Ramos (cell line): ENCODE data around the gene ANXA2R.
"Not testable (repeated sequence)": the region's sequence is repeated elsewhere in the genome, so short reads cannot be mapped to it uniquely, and the experiment has no call there.

Experiments used
- in situ Hi-C: fragments of 300-500 bp; cut with MboI; formaldehyde crosslinking; loops from one replicate; pipeline ENCODE4 v1.14.3; 2022; ENCODE audit warnings: low sequenced_read_pairs; ENCODE audit not compliant: unreplicated experiment

ANXA2R gene

GRCh38 chr5:43040287-43041098, at the start of gene ANXA2R:
Gene ANXA2R, minus strand, starts transcription at chr5:43040319. Its CDS starts 273 bp downstream, at chr5:43040046.
- in situ Hi-C loops = loop anchor here (10.0 kb wide), 1 partner anchor 136 kb away; no protein-coding TSS in a partner anchor

DNA sequence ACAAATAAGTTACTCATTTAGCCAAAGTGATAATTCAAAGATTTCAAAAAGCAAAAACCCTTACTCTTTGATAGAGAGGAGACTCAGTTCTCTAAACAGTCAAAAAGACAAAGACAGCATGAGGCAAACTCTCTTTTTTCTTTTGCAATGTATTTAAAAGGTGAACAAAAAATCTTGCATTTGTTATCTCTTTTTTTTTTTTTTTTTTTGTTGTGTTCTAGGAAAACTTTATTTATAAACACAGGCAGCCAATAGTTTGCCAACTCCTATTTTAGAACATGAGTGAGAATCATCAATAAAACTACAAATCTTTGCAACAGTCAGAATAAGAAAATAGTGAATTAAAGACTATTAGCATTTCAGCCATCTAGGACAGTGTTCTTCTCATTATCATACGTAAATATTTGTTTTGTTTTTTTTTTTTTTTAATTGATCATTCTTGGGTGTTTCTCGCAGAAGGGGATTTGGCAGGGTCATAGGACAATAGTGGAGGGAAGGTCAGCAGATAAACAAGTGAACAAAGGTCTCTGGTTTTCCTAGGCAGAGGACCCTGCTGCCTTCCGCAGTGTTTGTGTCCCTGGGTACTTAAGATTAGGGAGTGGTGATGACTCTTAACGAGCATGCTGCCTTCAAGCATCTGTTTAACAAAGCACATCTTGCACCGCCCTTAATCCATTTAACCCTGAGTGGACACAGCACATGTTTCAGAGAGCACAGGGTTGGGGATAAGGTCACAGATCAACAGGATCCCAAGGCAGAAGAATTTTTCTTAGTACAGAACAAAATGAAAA, 46.2 kb upstream of the ANXA2R start:
- in situ Hi-C loops = not testable (repeated sequence)

GRCh38 chr5:43085453-43085852, 45.3 kb upstream of the ANXA2R start:
- in situ Hi-C loops = no loop called here

GRCh38 chr5:43084468-43084867, 44.3 kb upstream of the ANXA2R start:
- in situ Hi-C loops = not testable (repeated sequence)

- in situ Hi-C loops = not testable (repeated sequence)
Observed at GRCh38 chr5:43081345-43081744, 41.2 kb upstream of the ANXA2R start.

DNA sequence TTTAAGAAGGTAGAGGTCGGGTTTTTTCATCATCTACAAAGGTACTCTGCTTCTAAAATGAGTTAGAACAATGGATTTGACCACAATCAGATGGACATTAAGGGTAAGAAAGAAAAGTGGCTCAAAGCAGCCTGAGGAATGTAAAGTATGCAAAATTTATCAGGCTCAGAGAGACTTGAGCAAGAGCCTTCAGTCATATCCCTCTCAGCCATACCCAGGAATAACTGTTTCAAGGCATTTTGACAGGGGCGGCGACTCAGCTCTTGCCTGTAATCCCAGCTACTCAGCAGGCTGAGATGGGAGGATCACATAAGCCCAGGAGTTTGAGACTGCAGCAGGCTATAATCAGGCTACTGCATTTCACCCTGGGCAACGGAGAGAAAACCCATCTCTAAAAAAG, 38.8 kb upstream of the ANXA2R start:
- in situ Hi-C loops = no loop called here

GRCh38 chr5:43077446-43078191, 37.5 kb upstream of the ANXA2R start:
- in situ Hi-C loops = not testable (repeated sequence)

DNA sequence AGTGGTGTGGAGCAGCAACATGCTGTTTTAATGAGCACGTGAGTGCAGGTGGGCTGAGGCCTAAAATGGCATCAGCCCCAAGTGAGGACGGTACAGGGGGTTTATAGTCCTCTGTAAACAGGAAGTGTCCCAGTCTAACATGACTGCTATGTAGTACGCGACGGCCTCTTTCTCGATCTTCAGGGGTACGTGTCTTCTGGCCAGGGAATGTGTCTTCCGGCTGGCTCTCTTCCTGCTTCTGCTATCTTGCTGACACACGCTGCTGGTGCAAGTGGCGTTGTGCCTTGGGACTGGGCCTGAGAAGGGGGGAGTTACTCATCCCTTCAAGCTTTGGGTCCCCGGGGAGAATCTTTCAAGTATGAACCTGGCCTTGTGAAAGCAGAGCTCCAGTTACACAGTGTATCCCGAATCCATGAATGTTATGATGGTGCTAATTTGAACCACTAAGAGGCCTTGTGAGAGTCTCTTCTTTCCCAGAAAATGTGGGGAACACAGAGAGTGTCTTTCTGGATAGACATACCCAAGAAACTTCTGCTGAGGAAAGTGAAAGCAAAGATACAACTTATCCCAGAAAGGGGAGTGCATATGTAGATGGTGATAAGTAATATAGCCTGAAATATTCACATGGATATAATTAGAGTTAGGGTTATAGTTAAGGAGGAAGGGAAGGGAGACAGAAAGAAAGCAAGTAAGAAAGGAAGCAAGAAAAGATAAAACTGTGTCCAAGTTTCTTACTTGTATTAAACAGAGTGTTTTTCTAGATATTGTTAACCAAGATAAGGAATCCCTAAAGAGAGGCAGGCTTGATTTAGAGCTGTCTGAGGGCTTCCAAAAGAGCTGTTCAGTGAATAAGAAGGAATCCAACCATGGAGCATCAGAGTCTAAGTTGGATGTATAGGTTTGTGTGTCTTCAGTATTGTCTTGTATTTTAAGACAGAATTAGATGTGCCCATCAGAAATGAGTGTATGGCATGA, 35.5 kb upstream of the ANXA2R start:
- in situ Hi-C loops = no loop called here

DNA sequence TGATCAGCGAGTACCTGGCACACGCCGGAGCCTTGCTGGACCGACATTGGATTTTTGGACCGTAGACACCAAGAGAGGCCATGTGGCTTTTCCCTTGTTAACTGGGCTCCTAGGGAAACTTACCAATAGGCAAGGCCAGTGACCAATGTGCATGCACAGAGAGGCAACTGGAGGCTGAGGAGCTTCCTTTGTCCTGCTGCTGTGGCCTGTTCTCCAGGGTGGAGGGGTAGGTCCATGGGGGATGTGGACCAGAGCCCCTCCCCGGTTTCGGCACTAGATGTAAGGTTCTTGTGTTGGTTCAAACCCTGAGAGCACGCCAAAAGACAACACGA, 34.8 kb upstream of the ANXA2R start:
- in situ Hi-C loops = no loop called here

DNA sequence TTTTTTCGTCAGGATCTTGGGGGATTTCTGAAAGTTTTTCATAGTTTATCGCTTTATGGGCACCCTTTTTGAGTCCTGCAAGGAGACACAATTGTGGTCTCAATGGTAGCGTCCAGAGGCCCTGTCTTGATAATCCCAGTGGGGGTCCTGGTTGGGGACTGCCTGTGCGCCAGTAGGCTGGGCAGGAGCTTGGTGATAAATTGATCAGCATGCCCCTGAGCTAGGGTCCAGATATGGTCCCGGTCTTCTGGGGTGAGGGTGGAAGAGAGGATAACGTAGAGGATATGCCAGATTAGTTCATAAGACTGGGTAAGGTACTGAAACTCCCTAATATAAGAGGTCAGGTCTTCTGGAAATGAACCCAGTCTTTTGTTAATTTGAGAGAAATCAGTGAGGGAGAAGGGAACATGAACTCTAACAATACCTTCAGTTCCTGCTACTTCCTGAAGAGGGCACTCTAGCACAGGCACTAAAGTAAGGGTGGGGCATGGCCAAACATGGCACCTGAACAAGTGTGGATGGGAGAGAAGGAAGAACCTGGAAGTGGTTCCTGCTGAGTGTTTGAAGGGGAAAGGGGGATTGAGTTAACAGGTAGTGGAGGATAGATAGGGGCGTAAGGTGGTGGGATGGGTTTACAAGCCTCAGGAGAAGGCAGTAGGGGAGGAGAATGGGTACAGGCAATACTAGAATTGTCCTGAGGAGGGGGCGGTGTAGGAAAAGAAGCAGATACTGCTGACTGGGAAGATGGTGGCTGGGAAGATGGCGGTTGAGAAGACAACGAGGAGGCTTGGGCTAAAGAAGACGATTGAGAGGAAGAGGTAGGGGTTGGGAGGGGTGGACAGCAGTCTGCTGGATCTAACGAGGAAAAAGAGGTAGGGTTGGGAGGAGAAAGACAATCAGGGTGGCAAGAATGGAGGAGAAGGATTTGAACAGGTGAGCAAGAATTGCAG, 33.8 kb upstream of the ANXA2R start:
- in situ Hi-C loops = no loop called here

DNA sequence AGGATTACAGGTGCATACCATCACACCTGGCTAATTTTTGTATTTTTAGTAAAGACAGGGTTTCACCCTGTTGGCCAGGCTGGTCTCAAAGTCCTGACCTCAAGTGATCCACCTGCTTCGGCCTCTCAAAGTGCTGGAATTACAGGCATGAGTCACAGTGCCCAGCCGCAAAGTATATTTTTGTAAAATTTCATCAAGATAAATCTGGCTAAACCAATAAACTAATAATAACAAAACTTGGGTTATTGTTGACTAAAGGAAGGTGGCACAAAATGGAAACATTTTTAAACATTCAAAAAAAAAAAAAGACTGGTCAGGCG, 29.2 kb upstream of the ANXA2R start:
- in situ Hi-C loops = loop anchor here (5.0 kb wide), 1 partner anchor 62 kb away; no protein-coding TSS in a partner anchor

- in situ Hi-C loops = loop anchor here (5.0 kb wide), 1 partner anchor 61 kb away; no protein-coding TSS in a partner anchor
Observed at GRCh38 chr5:43068037-43068436, 27.9 kb upstream of the ANXA2R start.

GRCh38 chr5:43066799-43067741, 27.0 kb upstream of the ANXA2R start:
- in situ Hi-C loops = loop anchor here (5.0 kb wide), 1 partner anchor 60 kb away; no protein-coding TSS in a partner anchor

- in situ Hi-C loops = loop anchor here (5.0 kb wide), 1 partner anchor 59 kb away; no protein-coding TSS in a partner anchor
Observed at GRCh38 chr5:43065948-43066798, 26.1 kb upstream of the ANXA2R start.

GRCh38 chr5:43065387-43065947, 25.3 kb upstream of the ANXA2R start:
- in situ Hi-C loops = loop anchor here (5.0 kb wide), 1 partner anchor 58 kb away; no protein-coding TSS in a partner anchor

- in situ Hi-C loops = no loop called here
Observed at GRCh38 chr5:43063721-43064171, 23.6 kb upstream of the ANXA2R start.
